B cell (primary cell): ENCODE data around the gene SPAG6. TPM values are rescaled to one million over a fixed set of nuclear protein-coding genes. Genes with fewer than 3 reads are reported as not detected.

Experiments used
- ATAC-seq: fragments of 200-7000 bp; cut with Tn5 transposase; one replicate; pipeline ENCODE4 v1.10.0; 2021; ENCODE audit warnings: low read depth, mild to moderate bottlenecking, moderate number of reproducible peaks, moderate library complexity
- CTCF ChIA-PET: fragments of 350-600 bp; sonication (Branson Sonifier 250); formaldehyde crosslinking; loops from one replicate; lab custom pipeline; 2021; ENCODE audit warnings: antibody characterized with exemption, inconsistent platforms; lab: Charles Lee
- POLR2A ChIA-PET: fragments of 350-600 bp; sonication (Branson Sonifier 250); formaldehyde crosslinking; loops from one replicate; lab custom pipeline; 2021; ENCODE audit warnings: antibody characterized with exemption; lab: Charles Lee
- DNase-seq: peaks from one replicate; pipeline ENCODE4 v3.0.0; 2013
- H2AFZ ChIP-seq: 2 replicates; pipeline ENCODE4 v1.6.1; 2012; ENCODE audit warnings: mild to moderate bottlenecking, low read depth, low read length; ENCODE audit not compliant: insufficient read depth, poor library complexity, severe bottlenecking
- H3K27ac ChIP-seq, 2 donors: 1 replicate in 1 of 2; 2 replicates in 1 of 2; pipeline ENCODE4 v1.5.1; 2012 to 2013; ENCODE audit warnings: low read length in 2 of 2, mild to moderate bottlenecking in 2 of 2, moderate library complexity in 1 of 2
- H3K27me3 ChIP-seq, 4 experiments: fragments of 200-600 bp in 1 of 4; sonication (generic) in 1 of 4; replicated peaks in 1 of 4; 1 replicate in 2 of 4; 2 replicates in 2 of 4; pipeline versions ENCODE4 v1.6.1 to v1.7.0; 2013 to 2016; ENCODE audit warnings: low read length in 3 of 4, mild to moderate bottlenecking in 2 of 4, mixed read lengths in 1 of 4, moderate library complexity in 1 of 4; ENCODE audit not compliant: insufficient read depth in 4 of 4, control insufficient read depth in 3 of 4; ENCODE audit errors: control extremely low read depth in 1 of 4
- H3K36me3 ChIP-seq, 2 experiments: replicated peaks in 1 of 2; 1 replicate in 1 of 2; 2 replicates in 1 of 2; pipeline versions ENCODE4 v1.6.1 to v1.7.1; 2013; ENCODE audit warnings: low read length in 1 of 2; ENCODE audit not compliant: insufficient read depth in 2 of 2, control insufficient read depth in 1 of 2; ENCODE audit errors: control extremely low read depth in 1 of 2, extremely low read depth in 1 of 2
- H3K4me1 ChIP-seq, 2 donors: fragments of 200-600 bp in 1 of 2; sonication (generic) in 1 of 2; 1 replicate in 1 of 2; 2 replicates in 1 of 2; pipeline versions ENCODE4 v1.5.1 to v1.6.1; 2013 to 2017; ENCODE audit warnings: low read length in 2 of 2; ENCODE audit not compliant: control insufficient read depth in 2 of 2, insufficient read depth in 2 of 2
- H3K4me2 ChIP-seq: replicated peaks from 2 replicates; pipeline ENCODE3; 2012; ENCODE audit warnings: mild to moderate bottlenecking, low read depth, low read length; ENCODE audit not compliant: poor library complexity, severe bottlenecking
- H3K4me3 ChIP-seq, 5 experiments: fragments of 200-600 bp in 1 of 5; sonication (generic) in 1 of 5; 1 replicate in 3 of 5; 2 replicates in 2 of 5; pipeline versions ENCODE4 v1.5.1 to v1.7.0; 2011 to 2016; ENCODE audit warnings: low read length in 4 of 5, mild to moderate bottlenecking in 4 of 5, low read depth in 2 of 5, control low read depth in 1 of 5, moderate library complexity in 1 of 5; ENCODE audit not compliant: insufficient read depth in 1 of 5; ENCODE audit errors: control extremely low read depth in 1 of 5, extremely low read depth in 1 of 5
- H3K79me2 ChIP-seq: fragments of 200-600 bp; sonication (generic); one replicate; pipeline ENCODE4 v1.6.0; 2016; ENCODE audit warnings: low read length; ENCODE audit not compliant: control insufficient read depth, insufficient read depth
- H3K9ac ChIP-seq: fragments of 200-600 bp; sonication (generic); 2 replicates; pipeline ENCODE4 v1.6.1; 2017; ENCODE audit warnings: mild to moderate bottlenecking, low read length, moderate library complexity
- H3K9me3 ChIP-seq, 3 donors: one replicate each; pipeline versions ENCODE4 v1.6.1 to v1.7.1; 2013; ENCODE audit warnings: low read length in 2 of 3; ENCODE audit not compliant: control insufficient read depth in 2 of 3, insufficient read depth in 1 of 3; ENCODE audit errors: control extremely low read depth in 1 of 3
- H4K20me1 ChIP-seq: 2 replicates; pipeline ENCODE4 v1.6.0; 2012; ENCODE audit warnings: mild to moderate bottlenecking, low read length; ENCODE audit not compliant: insufficient read depth, control insufficient read depth, poor library complexity, severe bottlenecking
- H3K27ac Mint-ChIP-seq: one replicate; pipeline ENCODE4 v1.8.0; 2021; ENCODE audit warnings: mixed read lengths
- H3K27me3 Mint-ChIP-seq: one replicate; pipeline ENCODE4 v1.8.0; 2021; ENCODE audit warnings: mixed read lengths
- H3K4me1 Mint-ChIP-seq: one replicate; pipeline ENCODE4 v1.8.0; 2021; ENCODE audit warnings: mixed read lengths
- H3K4me3 Mint-ChIP-seq: one replicate; pipeline ENCODE4 v1.8.0; 2021; ENCODE audit warnings: mixed read lengths
- H3K9me3 Mint-ChIP-seq: one replicate; pipeline ENCODE4 v1.8.0; 2022; ENCODE audit warnings: mixed read lengths; ENCODE audit not compliant: insufficient read depth
- EZH2 ChIP-seq: IDR thresholded peaks from 2 replicates; pipeline ENCODE4 v1.6.1; 2012; ENCODE audit warnings: borderline replicate concordance, low read depth, mild to moderate bottlenecking, moderate library complexity, low read length; ENCODE audit not compliant: insufficient read depth, poor library complexity, severe bottlenecking
- WGBS: methylation state at CpG from one replicate; pipeline ENCODE4 v1.1.5; 2013; ENCODE audit warnings: missing lambda C conversion rate; ENCODE audit not compliant: insufficient coverage; 5-methylcytosine and 5-hydroxymethylcytosine counted together
- intact Hi-C: fragments of 100-400 bp; cut with micrococcal nuclease; formaldehyde crosslinking; loops from one replicate; pipeline ENCODE4 v1.10.0; 2022
- polyA plus RNA-seq: library from polyadenylated mRNA; depleted of rRNA; stranded (reverse); fragments of >200 nt; gene quantifications from 2 replicates; pipeline ENCODE4 v1.2.3, GENCODE V29; 2012
- total RNA-seq, 2 donors: library from RNA; stranded (reverse); fragments of 120-200 nt in 1 of 2; gene quantifications; 1 replicate in 1 of 2; 2 replicates in 1 of 2; pipeline versions ENCODE4 v1.2.3 to v1.2.4, GENCODE V29; 2013 to 2022
- TF ChIP-seq, protein P1 (sequence below): fragments of 200-600 bp; IDR thresholded peaks from one replicate; pipeline ENCODE4 v1.8.0; 2022; ENCODE audit warnings: antibody characterized with exemption, mild to moderate bottlenecking

SPAG6 gene
- total and polyA plus RNA-seq, 2 donors (not counting 1 experiment from before 2014, with no cell fraction given) = not detected

DNA sequence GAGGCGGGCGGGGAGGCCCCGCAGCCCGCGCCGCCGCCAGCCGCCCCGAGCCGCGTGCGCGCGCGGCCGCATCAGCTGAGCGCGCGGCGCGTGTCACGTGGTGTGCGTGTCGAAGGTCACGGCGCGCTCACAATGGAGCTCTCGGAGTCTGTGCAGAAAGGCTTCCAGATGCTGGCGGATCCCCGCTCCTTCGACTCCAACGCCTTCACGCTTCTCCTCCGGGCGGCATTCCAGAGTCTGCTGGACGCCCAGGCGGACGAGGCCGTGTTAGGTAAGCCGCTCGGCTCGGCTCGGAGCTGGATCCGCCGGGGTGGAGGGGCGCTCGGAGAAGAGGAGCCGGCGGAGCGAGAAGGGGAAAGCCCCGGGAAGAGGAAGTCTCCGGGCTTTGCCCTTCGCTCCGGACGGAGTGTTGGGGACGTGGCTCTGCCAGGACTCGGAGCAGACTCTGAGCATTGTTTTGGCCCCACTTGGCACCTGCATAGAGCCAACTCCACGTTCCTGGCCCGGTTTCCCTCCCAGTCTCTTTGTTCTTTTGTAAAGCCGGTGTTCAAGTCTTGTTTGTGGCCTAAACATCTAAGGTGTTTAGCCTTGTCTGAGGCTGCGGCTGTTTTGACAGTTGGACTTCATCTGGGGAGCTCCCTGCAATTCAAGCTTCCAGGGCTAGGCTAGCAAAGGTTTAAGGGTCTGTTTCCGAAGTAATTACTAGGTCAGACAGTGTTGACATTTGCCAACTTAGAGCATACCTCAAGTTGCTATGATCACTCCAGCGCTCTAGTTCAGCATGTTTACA lies 28.8 kb upstream of the SPAG6 start, which contains the start of gene COMMD3:
TSS of gene COMMD3 (plus strand) at position 103 of the 790 bp plus-strand sequence. CDS start at position 133, 30 bp downstream.
- Histone ChIP-seq H3K4me1 (peaks cover 21 to 34% of the 10 kb centered on the region in 2 donors), H3K79me2 (peaks cover 20% of the 10 kb centered on the region), H3K9ac (peak within 1 kb of the TSS; percentile 90), H3K27ac (peak within 1 kb of the TSS; percentile 88 to 92), H3K27me3 (no peaks in the 10 kb centered on the region), H2AFZ (peak within 1 kb of the TSS; percentile 79), H3K36me3 (no peaks in the 10 kb centered on the region), H3K9me3 (no peaks in the 10 kb centered on the region), H3K4me3 (peak within 1 kb of the TSS; percentile 65 to 90 (median 84)), H3K4me2 (peak within 1 kb of the TSS; percentile 85), H4K20me1 (no peaks in the 10 kb centered on the region)
- under 1% methylated on average over 60 of the region's 63 CpGs for WGBS
- no peaks in the 10 kb centered on the region for H3K27me3 Mint-ChIP-seq
- no peak for TF ChIP-seq EZH2
- TF ChIP-seq, protein P1, sequence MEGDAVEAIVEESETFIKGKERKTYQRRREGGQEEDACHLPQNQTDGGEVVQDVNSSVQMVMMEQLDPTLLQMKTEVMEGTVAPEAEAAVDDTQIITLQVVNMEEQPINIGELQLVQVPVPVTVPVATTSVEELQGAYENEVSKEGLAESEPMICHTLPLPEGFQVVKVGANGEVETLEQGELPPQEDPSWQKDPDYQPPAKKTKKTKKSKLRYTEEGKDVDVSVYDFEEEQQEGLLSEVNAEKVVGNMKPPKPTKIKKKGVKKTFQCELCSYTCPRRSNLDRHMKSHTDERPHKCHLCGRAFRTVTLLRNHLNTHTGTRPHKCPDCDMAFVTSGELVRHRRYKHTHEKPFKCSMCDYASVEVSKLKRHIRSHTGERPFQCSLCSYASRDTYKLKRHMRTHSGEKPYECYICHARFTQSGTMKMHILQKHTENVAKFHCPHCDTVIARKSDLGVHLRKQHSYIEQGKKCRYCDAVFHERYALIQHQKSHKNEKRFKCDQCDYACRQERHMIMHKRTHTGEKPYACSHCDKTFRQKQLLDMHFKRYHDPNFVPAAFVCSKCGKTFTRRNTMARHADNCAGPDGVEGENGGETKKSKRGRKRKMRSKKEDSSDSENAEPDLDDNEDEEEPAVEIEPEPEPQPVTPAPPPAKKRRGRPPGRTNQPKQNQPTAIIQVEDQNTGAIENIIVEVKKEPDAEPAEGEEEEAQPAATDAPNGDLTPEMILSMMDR = no peak
- DNase-seq (peak; percentile 95), ATAC-seq (peak; percentile 56)
- POLR2A ChIA-PET = interaction anchor here (0.5 to 4.7 kb wide), 15 partner anchors 8 to 790 kb away, joined by 3 to 27 read pairs (median 6); partner anchors contain the start of gene DNAJC1
- intact Hi-C loops = loop anchor here (1.0 to 5.0 kb wide), 6 partner anchors 24 to 396 kb away; partner anchors contain the start of gene PIP4K2A
- no peaks in the 10 kb centered on the region for H3K9me3 Mint-ChIP-seq
- CTCF ChIA-PET = interaction anchor here (0.6 to 4.1 kb wide), 10 partner anchors 10 to 780 kb away, joined by 3 to 34 read pairs (median 5); no protein-coding TSS in a partner anchor
- H3K27ac Mint-ChIP-seq = peak within 1 kb of the TSS; percentile 98
- H3K4me3 Mint-ChIP-seq = peak within 1 kb of the TSS; percentile 97
- peaks cover 36% of the 10 kb centered on the region for H3K4me1 Mint-ChIP-seq
